ENCODE measurements around the gene DDX41. TPM values are rescaled to one million over a fixed set of nuclear protein-coding genes. Genes with fewer than 3 reads are reported as not detected.

Gene DDX41
- total and polyA plus RNA-seq, 8 donors, result 54.9 to 263 (median 82.0) TPM

GRCh38 chr5:177476531-177477233 is 40.1 kb downstream of the DDX41 start:
- peaks cover 0 to 22% (median 3%) of the 10 kb centered on the region in 3 donors for H3K27me3 ChIP-seq
- WGBS, 5 donors, result 71 to 78% (median 75%) methylated on average over 18 of the region's 18 CpGs
- peak in 1 of 2 donors; percentile 63 for DNase-seq
- H3K4me1 ChIP-seq, result peaks cover 26 to 88% (median 59%) of the 10 kb centered on the region in 4 donors
- H3K36me3 ChIP-seq, result peaks cover 0 to 5% (median 2%) of the 10 kb centered on the region in 4 donors
- intact Hi-C loops (cut with DNase I; ENCODE audit: low total_unique reads), result no loop called here
- no peak overlapping the region for H3K4me3 ChIP-seq
- peak overlapping the region in 4 of 5 donors; percentile 65 to 83 (median 80) for H3K27ac ChIP-seq
- no peaks in the 10 kb centered on the region for H3K9me3 ChIP-seq
- peak; percentile 9 to 45 (median 30) for TF ChIP-seq POLR2AphosphoS5 (IDR thresholded peaks at IDR 0.05)
- no peak for TF ChIP-seq POLR2A (IDR thresholded peaks at IDR 0.05)

GRCh38 chr5:177475563-177476427 is 41.0 kb downstream of the DDX41 start:
- Histone ChIP-seq H3K4me3 (no peak overlapping the region), H3K4me1 (peaks cover 35 to 88% (median 64%) of the 10 kb centered on the region in 4 donors), H3K36me3 (no peaks in the 10 kb centered on the region), H3K9me3 (no peaks in the 10 kb centered on the region), H3K27ac (peak overlapping the region in 3 of 5 donors; percentile 78 to 83 (median 83)), H3K27me3 (peaks cover 0 to 22% (median 3%) of the 10 kb centered on the region in 3 donors)
- WGBS, 5 donors, result 58 to 75% (median 69%) methylated on average over 11 of the region's 11 CpGs
- no peak for TF ChIP-seq POLR2A (IDR thresholded peaks at IDR 0.05)
- no peak for TF ChIP-seq POLR2AphosphoS5 (IDR thresholded peaks at IDR 0.05)
- TF ChIP-seq CTCF (IDR thresholded peaks at IDR 0.05), result no peak
- no peak for TF ChIP-seq EP300 (IDR thresholded peaks at IDR 0.05)
- no peak for DNase-seq
- intact Hi-C loops (cut with DNase I; ENCODE audit: low total_unique reads), result no loop called here

GRCh38 chr5:177474846-177475562 is 41.8 kb downstream of the DDX41 start:
- Histone ChIP-seq H3K27me3 (peaks cover 0 to 22% (median 3%) of the 10 kb centered on the region in 3 donors), H3K27ac (peak overlapping the region in 4 of 5 donors; percentile 79 to 90 (median 85)), H3K36me3 (no peaks in the 10 kb centered on the region), H3K9me3 (no peaks in the 10 kb centered on the region), H3K4me3 (no peak overlapping the region), H3K4me1 (peaks cover 35 to 90% (median 69%) of the 10 kb centered on the region in 4 donors)
- TF ChIP-seq EP300 (IDR thresholded peaks at IDR 0.05), result no peak
- no peak for TF ChIP-seq POLR2AphosphoS5 (IDR thresholded peaks at IDR 0.05)
- no peak for TF ChIP-seq CTCF (IDR thresholded peaks at IDR 0.05)
- TF ChIP-seq POLR2A (IDR thresholded peaks at IDR 0.05), result no peak
- intact Hi-C loops (cut with DNase I; ENCODE audit: low total_unique reads), result no loop called here
- 43 to 57% (median 50%) methylated on average over 4 of the region's 4 CpGs for WGBS, 5 donors
- DNase-seq, result no peak

- H3K4me3 ChIP-seq, result peak overlapping the region; percentile 76 to 87 (median 82)
- peaks cover 25 to 90% (median 69%) of the 10 kb centered on the region in 4 donors for H3K4me1 ChIP-seq
- WGBS, 5 donors, result 49 to 61% (median 55%) methylated on average over 7 of the region's 7 CpGs
- no peak for DNase-seq
- intact Hi-C loops (cut with DNase I; ENCODE audit: low total_unique reads), result no loop called here
- no peaks in the 10 kb centered on the region for H3K9me3 ChIP-seq
- no peaks in the 10 kb centered on the region for H3K36me3 ChIP-seq
- H3K27me3 ChIP-seq, result peaks cover 0 to 22% (median 3%) of the 10 kb centered on the region in 3 donors
- no peak for TF ChIP-seq POLR2A (IDR thresholded peaks at IDR 0.05)
- no peak for TF ChIP-seq POLR2AphosphoS5 (IDR thresholded peaks at IDR 0.05)
- no peak for TF ChIP-seq CTCF (IDR thresholded peaks at IDR 0.05)
- TF ChIP-seq EP300 (IDR thresholded peaks at IDR 0.05), result no peak
- H3K27ac ChIP-seq, result peak overlapping the region in 4 of 5 donors; percentile 79 to 90 (median 85)
Observed at GRCh38 chr5:177474002-177474476, 42.7 kb downstream of the DDX41 start.
